ENCODE results near the gene CROCC2.

The CROCC2 gene

DNA sequence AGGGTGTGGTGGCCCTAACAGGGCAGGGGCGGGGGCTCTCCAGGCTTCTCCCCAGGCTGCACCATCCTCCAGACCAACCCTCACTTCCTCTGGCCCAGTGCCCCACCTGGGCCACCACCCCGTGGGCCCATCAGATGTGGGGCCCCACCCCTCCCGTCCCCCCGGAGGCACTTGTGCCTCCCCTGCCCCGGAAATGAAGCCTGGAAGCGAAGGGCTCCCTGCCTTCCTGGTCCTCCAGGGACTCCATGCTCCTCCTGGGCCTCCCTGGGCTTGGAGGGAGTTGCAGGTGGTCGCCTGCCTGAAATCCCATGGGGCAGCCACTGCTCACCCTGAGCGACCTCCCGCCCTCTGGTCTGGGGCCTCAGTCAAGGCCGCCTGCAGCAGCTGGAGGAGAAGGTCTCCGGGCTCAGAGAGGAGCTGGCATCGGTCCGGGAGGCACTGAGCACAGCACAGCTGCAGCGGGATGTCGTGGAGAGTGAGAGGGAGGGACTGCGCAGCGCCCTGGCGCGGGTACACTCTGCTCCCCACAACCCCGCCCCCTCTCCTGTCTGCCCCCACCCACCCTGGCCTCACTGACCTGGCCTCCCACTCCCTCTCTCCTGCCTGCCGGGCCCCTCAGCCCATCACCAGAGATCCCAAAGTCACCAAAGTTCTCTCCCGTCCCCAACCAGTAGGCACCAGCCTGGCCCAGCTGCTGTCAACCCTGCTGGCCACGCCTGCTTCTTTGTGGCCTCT lies 28.0 kb downstream of the CROCC2 start:
- H3K36me3 ChIP-seq (ENCODE audit: control insufficient read depth, insufficient read depth, low read length) = no peaks in the 10 kb centered on the region
- no peak overlapping the region for H3K27ac ChIP-seq (ENCODE audit: low read depth, low read length)
- H3K27me3 ChIP-seq (ENCODE audit: control insufficient read depth, insufficient read depth, low read length) = no peaks in the 10 kb centered on the region
- H3K9ac ChIP-seq (ENCODE audit: low read depth, low read length) = no peak overlapping the region
- no peaks in the 10 kb centered on the region for H3K4me1 ChIP-seq (ENCODE audit: control insufficient read depth, insufficient read depth, low read length)
- no peak overlapping the region for H3K4me3 ChIP-seq (ENCODE audit: low read depth, low read length)
- no peaks in the 10 kb centered on the region for H3K9me3 ChIP-seq (ENCODE audit: control insufficient read depth, insufficient read depth, low read length)

DNA sequence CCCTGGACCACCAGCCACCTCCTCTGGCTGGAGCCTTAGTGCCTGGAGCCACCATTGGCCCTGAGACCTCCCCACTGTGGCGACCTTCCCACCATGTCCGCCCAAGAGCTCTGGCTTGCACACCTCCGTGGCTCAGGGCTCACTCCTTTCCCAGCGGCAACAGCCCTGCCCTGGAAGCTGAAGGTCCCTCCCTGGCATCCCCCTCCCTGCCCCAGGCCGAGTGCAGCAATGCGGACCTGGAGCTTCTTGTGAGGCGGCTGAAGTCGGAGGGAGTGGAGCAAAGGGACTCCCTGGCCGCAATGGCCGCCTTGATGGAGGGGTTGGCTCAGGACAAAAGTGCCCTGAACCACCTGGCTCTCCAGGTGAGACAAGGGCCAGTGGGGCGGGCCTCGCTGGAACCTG lies 28.6 kb downstream of the CROCC2 start:
- no peaks in the 10 kb centered on the region for H3K27me3 ChIP-seq (ENCODE audit: control insufficient read depth, insufficient read depth, low read length)
- H3K36me3 ChIP-seq (ENCODE audit: control insufficient read depth, insufficient read depth, low read length) = no peaks in the 10 kb centered on the region
- H3K4me3 ChIP-seq (ENCODE audit: low read depth, low read length) = no peak overlapping the region
- H3K27ac ChIP-seq (ENCODE audit: low read depth, low read length) = no peak overlapping the region
- H3K4me1 ChIP-seq (ENCODE audit: control insufficient read depth, insufficient read depth, low read length) = no peaks in the 10 kb centered on the region
- H3K9me3 ChIP-seq (ENCODE audit: control insufficient read depth, insufficient read depth, low read length) = no peaks in the 10 kb centered on the region
- H3K9ac ChIP-seq (ENCODE audit: low read depth, low read length) = no peak overlapping the region

DNA sequence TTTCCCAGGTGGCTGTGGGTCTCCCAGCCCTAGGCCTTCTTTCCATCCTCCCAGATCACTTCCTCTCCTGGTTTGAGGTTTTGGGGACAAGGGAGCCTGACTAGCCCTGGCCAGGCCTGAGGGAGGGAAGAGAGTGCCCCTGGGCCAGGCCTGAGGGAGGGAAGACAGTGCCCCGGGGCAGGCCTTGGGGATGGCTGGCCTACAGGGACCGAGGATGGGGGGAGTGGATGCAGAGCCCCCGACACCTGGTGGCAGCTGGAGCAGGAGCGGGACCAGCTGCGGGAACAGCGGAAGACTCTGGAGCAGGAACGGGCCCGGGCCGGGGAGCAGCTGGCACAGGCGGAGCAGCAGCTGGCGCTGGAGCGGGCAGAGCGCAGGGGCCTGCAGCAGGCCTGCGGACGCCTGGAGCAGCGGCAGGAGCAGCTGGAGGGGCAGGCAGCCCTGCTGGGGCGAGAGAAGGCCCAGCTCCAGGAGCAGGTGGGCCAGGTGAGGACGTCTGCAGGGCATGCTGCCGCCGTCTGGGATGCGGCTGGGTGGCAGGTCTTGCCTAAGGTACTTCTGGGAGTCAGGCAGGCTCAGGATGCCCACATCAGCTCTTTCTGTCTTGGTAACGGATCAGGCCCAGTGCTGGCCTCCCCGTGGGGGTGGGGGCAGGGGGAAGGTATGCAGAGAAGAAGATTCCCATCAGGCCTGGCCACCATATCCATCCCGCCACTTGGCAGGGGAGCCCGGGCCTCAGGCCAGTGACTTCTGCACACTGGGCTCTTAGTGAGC lies 29.2 kb downstream of the CROCC2 start:
- no peak overlapping the region for H3K4me3 ChIP-seq (ENCODE audit: low read depth, low read length)
- H3K9ac ChIP-seq (ENCODE audit: low read depth, low read length) = no peak overlapping the region
- no peaks in the 10 kb centered on the region for H3K9me3 ChIP-seq (ENCODE audit: control insufficient read depth, insufficient read depth, low read length)
- no peaks in the 10 kb centered on the region; the same call in 1 of the 2 replicates for H3K27me3 ChIP-seq (ENCODE audit: control insufficient read depth, insufficient read depth, low read length)
- H3K27ac ChIP-seq (ENCODE audit: low read depth, low read length) = no peak overlapping the region
- no peaks in the 10 kb centered on the region for H3K4me1 ChIP-seq (ENCODE audit: control insufficient read depth, insufficient read depth, low read length)
- no peaks in the 10 kb centered on the region for H3K36me3 ChIP-seq (ENCODE audit: control insufficient read depth, insufficient read depth, low read length)

DNA sequence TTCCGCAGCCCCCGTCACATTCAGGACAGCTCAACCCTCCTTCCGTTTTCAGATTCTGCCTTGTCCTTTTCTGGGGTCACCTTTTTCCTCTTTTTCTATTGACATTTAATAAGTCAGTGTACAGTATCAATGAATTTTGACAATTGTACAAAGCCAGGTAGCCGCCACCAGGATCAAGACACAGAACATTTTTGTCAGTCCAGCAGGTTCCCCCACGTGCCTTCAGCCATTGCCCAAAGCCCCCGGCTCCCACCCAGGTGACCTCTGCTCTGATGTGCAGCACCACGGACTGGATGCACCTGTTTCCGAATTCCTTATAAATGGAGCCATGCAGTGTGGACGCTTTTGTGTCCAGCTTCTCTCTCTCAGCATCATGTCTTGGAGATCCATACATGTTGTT lies 30.0 kb downstream of the CROCC2 start:
- Histone ChIP-seq H3K4me1 (ENCODE audit: control insufficient read depth, insufficient read depth, low read length) (no peaks in the 10 kb centered on the region), H3K27ac (ENCODE audit: low read depth, low read length) (no peak overlapping the region), H3K9me3 (ENCODE audit: control insufficient read depth, insufficient read depth, low read length) (no peaks in the 10 kb centered on the region), H3K27me3 (ENCODE audit: control insufficient read depth, insufficient read depth, low read length) (no peaks in the 10 kb centered on the region; the same call in 1 of the 2 replicates), H3K36me3 (ENCODE audit: control insufficient read depth, insufficient read depth, low read length) (no peaks in the 10 kb centered on the region), H3K9ac (ENCODE audit: low read depth, low read length) (no peak overlapping the region), H3K4me3 (ENCODE audit: low read depth, low read length) (no peak overlapping the region)

DNA sequence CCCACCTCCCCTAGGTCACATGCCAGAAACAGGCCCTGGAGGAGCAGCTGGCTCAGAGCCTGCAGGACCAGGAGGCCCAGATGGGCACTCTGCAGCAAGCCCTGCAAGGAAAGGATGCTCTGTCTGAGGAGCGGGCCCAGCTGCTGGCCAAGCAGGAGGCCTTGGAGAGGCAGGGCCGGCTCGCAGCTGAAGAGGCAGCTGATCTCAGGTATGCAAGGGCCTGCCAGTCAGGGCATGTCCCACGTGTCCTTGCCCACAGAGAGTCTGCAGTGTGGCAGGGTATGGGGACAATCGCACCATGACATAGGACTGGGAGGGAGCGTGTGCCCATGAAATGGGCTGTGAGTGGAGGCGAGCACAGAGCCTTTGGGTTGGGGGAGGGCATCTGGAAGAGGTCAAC lies 39.9 kb downstream of the CROCC2 start:
- no peaks in the 10 kb centered on the region for H3K27me3 ChIP-seq (ENCODE audit: control insufficient read depth, insufficient read depth, low read length)
- H3K4me3 ChIP-seq (ENCODE audit: low read depth, low read length) = no peak overlapping the region
- no peak overlapping the region for H3K9ac ChIP-seq (ENCODE audit: low read depth, low read length)
- H3K27ac ChIP-seq (ENCODE audit: low read depth, low read length) = no peak overlapping the region
- H3K4me1 ChIP-seq (ENCODE audit: control insufficient read depth, insufficient read depth, low read length) = no peaks in the 10 kb centered on the region
- no peaks in the 10 kb centered on the region for H3K36me3 ChIP-seq (ENCODE audit: control insufficient read depth, insufficient read depth, low read length)
- no peaks in the 10 kb centered on the region for H3K9me3 ChIP-seq (ENCODE audit: control insufficient read depth, insufficient read depth, low read length)

GRCh38 chr2:240946654-240947053 lies 40.5 kb downstream of the CROCC2 start:
- Histone ChIP-seq H3K4me1 (ENCODE audit: control insufficient read depth, insufficient read depth, low read length) (no peaks in the 10 kb centered on the region), H3K36me3 (ENCODE audit: control insufficient read depth, insufficient read depth, low read length) (no peaks in the 10 kb centered on the region), H3K27ac (ENCODE audit: low read depth, low read length) (no peak overlapping the region), H3K4me3 (ENCODE audit: low read depth, low read length) (no peak overlapping the region), H3K27me3 (ENCODE audit: control insufficient read depth, insufficient read depth, low read length) (no peaks in the 10 kb centered on the region), H3K9me3 (ENCODE audit: control insufficient read depth, insufficient read depth, low read length) (no peaks in the 10 kb centered on the region), H3K9ac (ENCODE audit: low read depth, low read length) (no peak overlapping the region)

- Histone ChIP-seq H3K27me3 (ENCODE audit: control insufficient read depth, insufficient read depth, low read length) (no peaks in the 10 kb centered on the region), H3K27ac (ENCODE audit: low read depth, low read length) (no peak overlapping the region), H3K9ac (ENCODE audit: low read depth, low read length) (no peak overlapping the region), H3K4me3 (ENCODE audit: low read depth, low read length) (no peak overlapping the region), H3K4me1 (ENCODE audit: control insufficient read depth, insufficient read depth, low read length) (no peaks in the 10 kb centered on the region), H3K9me3 (ENCODE audit: control insufficient read depth, insufficient read depth, low read length) (no peaks in the 10 kb centered on the region), H3K36me3 (ENCODE audit: control insufficient read depth, insufficient read depth, low read length) (no peaks in the 10 kb centered on the region)
These were observed 41.0 kb downstream of the CROCC2 start for GRCh38 chr2:240947176-240947575.

GRCh38 chr2:240947607-240948006 lies 41.5 kb downstream of the CROCC2 start:
- Histone ChIP-seq H3K4me1 (ENCODE audit: control insufficient read depth, insufficient read depth, low read length) (no peaks in the 10 kb centered on the region), H3K27me3 (ENCODE audit: control insufficient read depth, insufficient read depth, low read length) (no peaks in the 10 kb centered on the region), H3K4me3 (ENCODE audit: low read depth, low read length) (no peak overlapping the region), H3K27ac (ENCODE audit: low read depth, low read length) (no peak overlapping the region), H3K9me3 (ENCODE audit: control insufficient read depth, insufficient read depth, low read length) (no peaks in the 10 kb centered on the region), H3K36me3 (ENCODE audit: control insufficient read depth, insufficient read depth, low read length) (no peaks in the 10 kb centered on the region), H3K9ac (ENCODE audit: low read depth, low read length) (no peak overlapping the region)

DNA sequence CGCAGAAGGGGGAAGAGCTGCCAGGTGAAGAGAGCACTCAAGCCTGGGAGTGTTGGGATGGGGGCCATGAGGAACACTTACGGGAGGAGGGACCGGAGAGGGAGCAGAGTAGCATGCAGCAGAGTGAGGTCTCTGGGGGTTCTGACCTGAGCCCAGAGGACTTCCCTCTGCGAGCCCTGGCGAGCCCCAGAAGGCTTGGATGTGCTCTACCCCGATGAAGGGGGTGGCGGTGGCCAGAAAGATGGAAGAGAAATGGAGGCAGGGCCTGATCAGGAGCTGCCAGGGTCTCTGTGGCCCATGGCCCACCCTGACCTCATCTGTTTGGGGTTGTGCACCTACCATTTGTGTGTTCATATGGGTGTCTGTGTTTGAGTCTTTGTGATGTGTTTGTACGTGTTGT lies 42.0 kb downstream of the CROCC2 start:
- H3K27me3 ChIP-seq (ENCODE audit: control insufficient read depth, insufficient read depth, low read length) = no peaks in the 10 kb centered on the region
- no peak overlapping the region for H3K27ac ChIP-seq (ENCODE audit: low read depth, low read length)
- no peaks in the 10 kb centered on the region for H3K36me3 ChIP-seq (ENCODE audit: control insufficient read depth, insufficient read depth, low read length)
- no peak overlapping the region for H3K9ac ChIP-seq (ENCODE audit: low read depth, low read length)
- no peaks in the 10 kb centered on the region for H3K9me3 ChIP-seq (ENCODE audit: control insufficient read depth, insufficient read depth, low read length)
- no peak overlapping the region for H3K4me3 ChIP-seq (ENCODE audit: low read depth, low read length)
- no peaks in the 10 kb centered on the region for H3K4me1 ChIP-seq (ENCODE audit: control insufficient read depth, insufficient read depth, low read length)

DNA sequence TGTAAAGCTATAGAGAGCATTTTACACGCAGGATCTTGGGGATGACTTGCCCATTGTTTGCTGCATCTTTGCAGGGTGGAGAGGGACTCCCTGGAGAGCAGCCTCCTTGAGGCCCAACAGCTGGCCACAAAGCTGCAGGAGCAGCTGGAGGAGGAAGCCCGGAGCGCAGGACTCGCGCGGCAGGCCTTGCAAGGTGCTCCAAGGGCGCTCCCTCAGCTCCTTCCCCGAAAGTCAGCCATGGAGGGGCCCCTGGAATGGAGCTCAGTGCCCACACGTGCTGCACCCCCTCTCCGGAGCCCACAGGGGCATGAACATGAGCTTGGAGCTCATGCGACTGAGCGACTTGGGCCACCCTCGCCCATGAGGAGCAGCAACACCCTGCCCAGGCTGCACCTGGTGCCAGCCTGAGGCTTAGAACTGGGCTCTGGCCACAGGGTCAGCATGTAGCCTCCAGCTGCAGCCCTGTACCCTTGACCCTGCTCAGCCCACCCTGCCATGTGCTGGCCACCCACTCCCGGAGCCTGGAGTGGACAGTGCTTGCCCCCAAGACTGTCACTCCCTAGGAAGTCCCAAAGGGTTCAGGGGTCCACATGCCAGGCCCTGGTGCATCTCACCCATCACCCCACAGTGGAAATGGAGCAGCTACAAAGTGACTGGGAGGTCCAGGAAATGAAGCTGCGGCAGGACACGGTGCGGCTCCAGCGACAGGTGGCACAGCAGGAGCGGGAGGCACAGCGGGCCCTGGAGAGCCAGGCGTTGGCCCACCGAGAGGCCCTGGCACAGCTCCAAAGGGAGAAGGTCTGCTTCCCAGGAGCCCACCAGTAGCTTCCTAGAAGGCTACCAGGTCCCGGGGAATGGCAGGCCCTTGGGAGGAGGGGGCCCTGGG lies 43.0 kb downstream of the CROCC2 start:
- Histone ChIP-seq H3K4me3 (ENCODE audit: low read depth, low read length) (no peak overlapping the region), H3K9ac (ENCODE audit: low read depth, low read length) (no peak overlapping the region), H3K27ac (ENCODE audit: low read depth, low read length) (no peak overlapping the region), H3K36me3 (ENCODE audit: control insufficient read depth, insufficient read depth, low read length) (no peaks in the 10 kb centered on the region), H3K9me3 (ENCODE audit: control insufficient read depth, insufficient read depth, low read length) (no peaks in the 10 kb centered on the region), H3K4me1 (ENCODE audit: control insufficient read depth, insufficient read depth, low read length) (no peaks in the 10 kb centered on the region), H3K27me3 (ENCODE audit: control insufficient read depth, insufficient read depth, low read length) (no peaks in the 10 kb centered on the region)
